HG03095 (cell line): Measurements from ENCODE around the gene ASB10.

Experiments used
- ATAC-seq: cut with Tn5 transposase; IDR thresholded peaks from one replicate; pipeline ENCODE4 v1.9.1; 2021; ENCODE audit warnings: moderate library complexity; ENCODE audit not compliant: unreplicated experiment

The ASB10 gene, protein sequence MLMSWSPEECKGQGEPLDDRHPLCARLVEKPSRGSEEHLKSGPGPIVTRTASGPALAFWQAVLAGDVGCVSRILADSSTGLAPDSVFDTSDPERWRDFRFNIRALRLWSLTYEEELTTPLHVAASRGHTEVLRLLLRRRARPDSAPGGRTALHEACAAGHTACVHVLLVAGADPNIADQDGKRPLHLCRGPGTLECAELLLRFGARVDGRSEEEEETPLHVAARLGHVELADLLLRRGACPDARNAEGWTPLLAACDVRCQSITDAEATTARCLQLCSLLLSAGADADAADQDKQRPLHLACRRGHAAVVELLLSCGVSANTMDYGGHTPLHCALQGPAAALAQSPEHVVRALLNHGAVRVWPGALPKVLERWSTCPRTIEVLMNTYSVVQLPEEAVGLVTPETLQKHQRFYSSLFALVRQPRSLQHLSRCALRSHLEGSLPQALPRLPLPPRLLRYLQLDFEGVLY

DNA sequence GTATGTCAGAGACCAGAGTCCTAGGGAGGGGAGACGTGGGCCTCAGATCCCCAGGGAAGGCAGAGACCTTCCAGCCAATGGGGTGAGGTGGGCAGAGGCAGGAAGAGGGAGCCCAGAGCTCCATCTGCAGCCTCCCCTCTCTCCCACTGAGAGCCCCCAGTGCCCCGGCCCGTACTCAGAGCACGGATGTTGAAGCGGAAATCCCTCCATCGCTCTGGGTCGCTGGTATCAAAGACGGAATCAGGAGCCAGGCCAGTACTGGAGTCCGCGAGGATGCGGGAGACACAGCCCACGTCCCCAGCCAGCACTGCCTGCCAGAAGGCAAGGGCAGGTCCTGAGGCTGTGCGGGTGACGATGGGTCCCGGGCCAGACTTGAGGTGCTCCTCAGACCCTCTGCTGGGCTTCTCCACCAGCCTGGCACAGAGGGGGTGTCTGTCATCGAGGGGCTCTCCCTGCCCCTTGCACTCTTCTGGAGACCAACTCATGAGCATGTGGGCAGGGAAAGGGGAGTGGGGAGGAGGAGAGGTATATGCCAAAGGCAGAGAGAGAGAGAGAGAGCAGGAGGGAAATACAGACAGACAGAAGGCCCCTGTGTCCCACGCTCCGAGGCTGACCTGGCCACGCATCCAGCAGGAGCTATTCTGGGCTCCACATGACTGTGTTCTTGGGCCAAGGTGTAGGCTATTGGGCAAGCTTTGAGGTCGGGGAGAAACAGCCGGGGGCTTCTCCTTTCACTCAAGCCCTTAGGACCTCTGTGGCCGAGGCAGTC is at the start of gene ASB10:
Gene ASB10 (minus strand): TSS at position 611 of the 769 bp plus-strand sequence. CDS start 120 bp downstream, at position 491.
- no peak for ATAC-seq

DNA sequence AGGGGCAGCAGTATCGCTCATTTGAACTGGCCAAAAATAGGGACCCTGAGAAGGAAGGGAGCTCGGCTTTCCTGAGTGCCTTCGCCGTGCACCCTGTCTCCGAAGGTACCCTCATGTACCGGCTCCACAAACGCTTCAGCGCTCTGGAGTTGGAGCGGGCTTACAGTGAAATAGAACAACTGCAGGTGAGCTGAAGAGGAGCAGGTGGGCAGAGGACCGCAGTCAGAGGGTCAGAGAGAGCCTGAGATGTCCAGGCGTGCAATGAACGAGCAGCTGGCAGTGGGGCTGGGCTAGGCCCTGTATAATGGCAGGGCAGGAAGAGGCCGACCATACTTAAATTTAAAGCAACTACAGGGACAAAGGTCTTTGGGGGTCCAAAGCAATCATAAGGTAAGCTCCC is 49.4 kb upstream of the ASB10 start:
- ATAC-seq, result no peak

DNA sequence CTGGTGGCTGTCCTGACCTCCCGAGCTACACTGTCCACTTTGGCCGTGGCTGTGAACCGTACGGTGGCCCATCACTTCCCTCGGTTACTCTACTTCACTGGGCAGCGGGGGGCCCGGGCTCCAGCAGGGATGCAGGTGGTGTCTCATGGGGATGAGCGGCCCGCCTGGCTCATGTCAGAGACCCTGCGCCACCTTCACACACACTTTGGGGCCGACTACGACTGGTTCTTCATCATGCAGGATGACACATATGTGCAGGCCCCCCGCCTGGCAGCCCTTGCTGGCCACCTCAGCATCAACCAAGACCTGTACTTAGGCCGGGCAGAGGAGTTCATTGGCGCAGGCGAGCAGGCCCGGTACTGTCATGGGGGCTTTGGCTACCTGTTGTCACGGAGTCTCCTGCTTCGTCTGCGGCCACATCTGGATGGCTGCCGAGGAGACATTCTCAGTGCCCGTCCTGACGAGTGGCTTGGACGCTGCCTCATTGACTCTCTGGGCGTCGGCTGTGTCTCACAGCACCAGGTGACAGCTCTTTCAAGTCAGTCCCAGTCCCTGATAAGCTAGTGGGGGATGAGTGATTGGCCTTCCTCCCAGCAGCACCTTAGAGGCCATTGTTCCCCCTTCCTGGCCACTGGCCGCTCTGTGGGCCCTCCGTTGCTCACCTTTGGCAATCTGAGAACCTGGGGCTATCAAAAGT is 48.2 kb upstream of the ASB10 start:
- no peak for ATAC-seq

- ATAC-seq, result no peak
These were observed 46.8 kb upstream of the ASB10 start for GRCh38 chr7:151233804-151234203.

DNA sequence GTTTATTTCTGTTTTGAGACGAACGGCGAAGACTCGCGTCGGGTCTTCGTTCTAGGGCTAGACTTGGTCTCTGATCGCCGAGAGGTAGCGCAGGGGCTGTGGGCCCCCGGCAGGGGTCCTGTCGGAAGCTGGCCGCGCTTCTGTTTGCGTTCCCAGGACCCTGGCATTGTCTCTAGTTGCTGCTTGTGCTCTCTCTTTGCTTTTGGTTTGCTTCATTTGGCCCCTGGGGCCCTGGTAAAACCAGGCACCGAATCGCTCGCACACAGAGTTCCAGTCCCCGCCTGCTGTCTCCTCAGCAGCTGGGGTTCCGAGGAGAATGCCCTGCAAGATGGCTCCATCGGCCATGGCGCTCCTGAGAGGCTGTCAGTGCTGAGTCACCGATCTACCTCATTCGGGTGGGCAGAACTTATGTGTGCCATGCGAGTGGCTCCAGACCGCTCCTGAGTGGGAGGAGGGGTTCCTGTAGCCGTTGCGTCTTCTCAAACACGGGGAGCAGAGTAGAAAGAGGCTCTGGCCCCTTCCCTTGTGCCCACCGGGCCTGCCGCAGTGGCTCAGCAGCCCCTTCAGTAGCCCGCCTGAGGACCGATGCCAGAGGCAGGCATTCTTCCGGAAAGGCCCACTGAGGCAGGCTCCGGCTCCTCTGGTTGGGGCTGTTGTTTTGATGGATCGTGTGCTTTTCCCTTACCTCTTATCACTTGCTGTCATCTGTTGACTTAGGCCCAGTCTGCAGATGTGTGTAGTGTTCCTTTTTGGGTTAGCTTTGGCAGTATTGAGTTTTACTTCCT is 46.1 kb upstream of the ASB10 start:
- ATAC-seq, result no peak

GRCh38 chr7:151232091-151232916 is 45.3 kb upstream of the ASB10 start, which contains the start of gene CHPF2:
CHPF2 (plus strand) TSS chr7:151232483; CDS start chr7:151234012, 1,529 bp downstream.
- peak; percentile 98 for ATAC-seq

DNA sequence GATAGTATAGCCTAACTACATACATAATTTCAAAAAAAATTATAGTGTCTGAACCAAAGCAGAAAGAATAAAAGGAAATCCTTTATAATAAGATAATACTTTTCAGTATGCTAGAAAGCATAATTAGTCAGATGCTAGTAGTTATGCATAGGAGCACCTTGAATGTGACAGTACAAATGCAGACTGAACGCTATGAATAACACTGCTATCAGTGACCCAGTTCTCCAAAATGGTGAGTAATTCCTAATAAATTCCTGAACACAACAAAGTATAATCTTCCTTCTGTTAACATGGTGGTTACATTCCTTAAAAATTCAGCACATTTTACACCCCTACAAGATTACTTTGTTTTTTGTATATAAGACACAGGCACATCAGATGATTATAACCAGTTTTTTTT is 44.0 kb upstream of the ASB10 start:
- ATAC-seq, result no peak

DNA sequence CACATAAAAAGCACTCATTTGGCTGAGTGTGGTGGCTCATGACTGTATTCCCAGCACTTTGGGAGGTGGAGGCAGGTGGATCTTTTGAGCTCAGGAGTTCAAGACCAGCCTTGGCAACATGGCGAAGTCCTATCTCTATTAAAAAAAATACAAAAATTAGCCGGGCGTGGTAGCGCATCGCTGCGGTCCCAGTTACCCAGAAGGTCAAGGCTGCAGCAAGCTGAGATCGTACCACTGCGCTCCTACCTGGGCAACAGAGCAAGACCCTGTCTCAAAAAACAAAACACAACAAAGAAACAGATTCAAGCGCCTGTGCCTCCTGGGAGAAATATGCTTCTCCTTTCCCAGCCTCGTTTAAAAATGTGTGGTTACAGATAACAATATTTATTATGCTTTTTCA is 42.2 kb upstream of the ASB10 start:
- no peak for ATAC-seq

DNA sequence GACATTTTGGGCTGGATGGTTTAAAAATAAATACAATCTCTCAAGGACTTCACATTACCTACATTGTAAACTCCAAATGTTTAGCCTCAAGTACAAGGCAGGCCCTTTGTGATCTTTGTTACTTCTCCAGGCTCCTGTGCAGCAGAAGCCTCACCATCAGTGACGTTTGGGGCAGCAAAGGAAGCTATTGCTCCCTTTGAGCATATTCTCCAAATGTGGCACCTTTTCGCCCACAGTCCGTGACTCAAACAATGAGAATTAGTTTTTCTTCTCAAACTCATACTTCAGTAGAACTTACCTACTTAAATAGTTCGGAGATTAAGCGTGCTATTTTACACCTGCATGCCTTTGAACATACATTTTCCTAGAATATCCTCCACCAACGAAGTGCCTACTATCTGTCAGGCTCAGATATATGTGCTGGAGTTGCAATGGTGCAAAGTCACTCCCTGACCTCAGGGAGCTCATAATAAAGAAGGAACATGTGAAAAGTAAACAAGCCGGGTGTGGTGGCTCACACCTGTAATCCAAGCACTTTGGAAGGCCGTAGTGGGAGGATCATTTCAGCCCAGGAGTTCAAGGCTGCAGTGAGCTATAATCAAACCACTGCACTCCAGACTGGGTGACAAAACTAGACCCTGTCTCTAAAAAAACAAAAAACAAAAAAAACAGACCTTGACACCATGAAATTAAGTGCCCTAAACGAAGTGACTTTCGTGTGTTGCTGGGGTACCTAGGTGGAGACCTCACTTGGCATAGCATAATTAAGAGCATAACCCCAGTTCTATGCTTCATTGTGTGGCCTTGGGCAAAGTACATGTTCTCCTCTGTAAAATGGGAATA is 41.2 kb upstream of the ASB10 start:
- no peak for ATAC-seq

DNA sequence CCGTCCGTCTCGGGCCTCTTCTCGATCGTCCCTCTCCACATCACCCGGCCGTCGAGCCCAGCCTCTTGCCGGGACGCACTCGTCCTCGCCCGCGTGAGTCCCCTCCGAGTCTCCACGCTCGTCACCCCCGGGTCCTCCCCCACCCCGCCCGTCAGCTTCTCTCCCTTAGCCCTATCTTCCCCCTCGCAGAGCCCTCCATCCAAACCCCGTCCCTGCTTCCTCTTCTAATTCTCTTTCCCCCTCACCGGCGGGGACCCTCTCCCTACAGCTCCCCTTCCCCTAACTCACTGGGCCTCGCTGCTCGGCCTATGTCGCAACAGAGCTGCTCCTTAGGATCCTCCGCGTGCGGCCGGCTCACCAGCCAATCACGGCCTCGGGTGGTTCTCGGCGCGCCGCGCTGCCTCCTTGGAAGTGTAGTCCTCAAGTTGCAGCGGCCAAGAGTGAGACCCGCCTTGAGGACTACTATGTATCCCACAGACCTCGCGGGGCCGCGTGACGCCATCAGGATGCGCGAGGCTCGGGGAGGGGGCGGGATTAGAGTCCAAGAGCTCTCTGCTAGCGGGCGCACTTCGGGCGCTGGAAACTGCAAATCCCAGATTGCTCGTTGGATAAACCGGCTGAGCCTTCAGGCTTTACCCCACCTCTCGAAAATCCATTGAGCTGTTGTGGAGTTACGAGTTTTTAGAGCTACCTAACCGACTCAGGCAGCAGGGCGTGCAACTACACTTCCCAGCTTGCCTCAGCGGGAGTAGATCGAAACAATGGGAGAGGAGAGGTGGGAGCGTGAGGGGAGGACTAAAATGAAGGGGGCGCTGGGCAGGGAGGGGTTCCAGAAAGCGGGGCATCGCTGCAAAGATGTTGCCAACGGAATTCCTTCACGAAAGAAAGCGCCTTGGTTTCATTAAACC is 40.1 kb upstream of the ASB10 start, which contains the start of gene ABCF2:
Gene ABCF2 (minus strand): TSS at position 331 of the 908 bp plus-strand sequence. CDS start 747 bp downstream, outside the sequence.
- peak; percentile 100 for ATAC-seq

GRCh38 chr7:151226560-151226874 is 39.5 kb upstream of the ASB10 start:
- ATAC-seq, result no peak

DNA sequence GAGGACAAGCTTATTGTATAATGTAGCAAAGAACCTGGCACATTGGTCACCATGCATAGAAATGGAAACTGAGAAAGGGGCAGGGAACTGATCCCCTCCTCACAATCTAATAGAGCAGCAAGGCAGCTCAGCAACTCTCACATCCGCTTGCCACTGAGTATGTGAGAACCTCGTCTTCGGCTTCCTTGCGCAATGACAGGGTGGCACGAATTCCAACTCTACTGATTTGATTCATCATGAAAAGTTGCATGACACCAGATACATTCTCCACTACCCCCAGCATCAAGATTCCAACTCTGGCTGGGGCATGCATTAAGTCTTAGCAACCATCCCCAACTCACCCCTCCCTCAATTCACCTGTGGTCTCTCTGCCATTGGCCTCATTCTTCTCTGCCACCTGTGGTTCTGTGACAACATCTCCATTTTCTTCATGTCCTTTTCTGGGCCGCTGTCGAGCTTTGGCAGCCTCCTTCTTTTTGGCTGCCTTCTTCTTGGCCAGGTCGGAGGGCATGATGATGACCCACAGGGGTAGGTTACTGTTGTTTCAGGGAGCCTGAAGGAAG is 39.0 kb upstream of the ASB10 start:
- no peak for ATAC-seq

GRCh38 chr7:151223728-151224127 is 36.7 kb upstream of the ASB10 start:
- no peak for ATAC-seq

GRCh38 chr7:151218170-151218569 is 31.1 kb upstream of the ASB10 start:
- no peak for ATAC-seq

- no peak for ATAC-seq
These were observed 28.3 kb upstream of the ASB10 start for GRCh38 chr7:151215396-151215795.

GRCh38 chr7:151213826-151214225 is 26.8 kb upstream of the ASB10 start:
- no peak for ATAC-seq

DNA sequence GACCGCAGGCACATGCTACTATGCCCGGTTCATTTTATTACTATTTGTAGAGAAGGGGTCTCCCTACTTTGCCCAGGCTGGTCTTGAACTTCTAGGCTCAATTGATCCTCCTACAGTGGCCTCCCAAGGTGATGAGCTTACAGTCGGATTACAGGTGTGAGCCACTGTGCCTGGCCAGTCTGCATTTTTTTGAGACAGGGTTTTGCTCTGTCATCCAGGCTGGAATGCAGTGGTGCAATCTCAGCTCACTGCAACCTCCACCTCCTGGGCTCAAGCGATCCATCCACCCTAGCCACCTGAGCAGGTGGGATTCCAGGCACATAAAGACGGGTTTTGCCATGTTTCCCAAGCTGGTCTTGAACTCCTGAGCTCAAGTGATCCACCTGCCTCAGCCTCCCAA is 25.6 kb upstream of the ASB10 start:
- no peak for ATAC-seq
